HCT116 (cell line): ENCODE data around the gene UQCRC1. TPM values are rescaled to one million over a fixed set of nuclear protein-coding genes. Genes with fewer than 3 reads are reported as not detected.

Experiments
- ATAC-seq: fragments of 200-7000 bp; cut with Tn5 transposase; 2 replicates; pipeline ENCODE4 v1.9.1; 2020; ENCODE audit warnings: mild to moderate bottlenecking, moderate library complexity
- BruUV-seq: library from RNA; stranded (reverse); fragments of 400-500 nt; replicated peaks from 2 replicates; lab custom pipeline; 2021; lab: Mats Ljungman, UMichigan
- CTCF ChIA-PET: fragments of 300-600 bp; sonication (Branson Sonifier 250); formaldehyde crosslinking; loops from one replicate; lab custom pipeline; 2021; ENCODE audit warnings: antibody characterized with exemption; lab: Charles Lee
- POLR2A ChIA-PET: fragments of 300-600, 350-600 bp; sonication (Branson Sonifier 250); formaldehyde crosslinking; loops from one replicate; lab custom pipeline; 2021; ENCODE audit warnings: antibody characterized with exemption; lab: Charles Lee
- RAD21 ChIA-PET, 2 experiments: fragments of 300-600 bp; sonication (Branson Sonifier 250); formaldehyde crosslinking; loops; one replicate each; lab custom pipeline; 2023; ENCODE audit warnings: low total read pairs in 2 of 2; ENCODE audit not compliant: uncharacterized antibody in 2 of 2, unreplicated experiment in 2 of 2, low non-redundant PET in 1 of 2; lab: Charles Lee
- DNase-seq: peaks from one replicate; pipeline ENCODE4 v3.0.0-alpha.2; 2010; ENCODE audit warnings: low read depth, low spot score
- H2AFZ ChIP-seq: fragments of 200-600 bp; shearing (Covaris generic), sonication (generic); 2 replicates; pipeline ENCODE4 v1.6.1; 2017; ENCODE audit warnings: low read depth, mixed run types, mixed read lengths, antibody characterized with exemption, low read length; ENCODE audit not compliant: poor library complexity, severe bottlenecking
- H3K27ac ChIP-seq: 2 replicates; pipeline ENCODE4 v1.5.1; 2012; ENCODE audit warnings: low read depth, low read length
- H3K27me3 ChIP-seq: fragments of 200-600 bp; sonication (generic); 2 replicates; pipeline ENCODE4 v1.6.1; 2016; ENCODE audit warnings: mixed run types, low read length, mixed read lengths; ENCODE audit not compliant: insufficient read depth
- H3K36me3 ChIP-seq, 2 experiments: fragments of 200-500 bp in 1 of 2; fragments of 200-600 bp in 1 of 2; sonication (Bioruptor generic) in 1 of 2; sonication (generic) in 1 of 2; 2 replicates each; pipeline versions ENCODE4 v1.5.1 to v1.6.1; 2014 to 2016; ENCODE audit warnings: low read length in 2 of 2, inconsistent platforms in 1 of 2, mixed read lengths in 1 of 2, mixed run types in 1 of 2; ENCODE audit not compliant: insufficient read depth in 2 of 2, control insufficient read depth in 1 of 2
- H3K4me1 ChIP-seq, 2 experiments: fragments of 200-600 bp in 1 of 2; sonication (generic) in 1 of 2; 2 replicates each; pipeline versions ENCODE4 v1.5.1 to v1.6.1; 2012 to 2017; ENCODE audit warnings: low read length in 2 of 2, inconsistent platforms in 1 of 2, mild to moderate bottlenecking in 1 of 2, mixed read lengths in 1 of 2, mixed run types in 1 of 2, moderate library complexity in 1 of 2; ENCODE audit not compliant: insufficient read depth in 2 of 2, control insufficient read depth in 1 of 2
- H3K4me2 ChIP-seq: fragments of 200-600 bp; sonication (generic); 2 replicates; pipeline ENCODE4 v1.6.1; 2017; ENCODE audit warnings: mixed run types, low read length, mixed read lengths
- H3K4me3 ChIP-seq, 2 experiments: fragments of 200-600 bp in 1 of 2; sonication (generic) in 1 of 2; replicated peaks in 1 of 2; 2 replicates each; pipeline ENCODE4 v1.5.1; 2011 to 2016; ENCODE audit warnings: low read length in 2 of 2, control low read depth in 1 of 2, low read depth in 1 of 2, mild to moderate bottlenecking in 1 of 2, mixed read lengths in 1 of 2, mixed run types in 1 of 2
- H3K79me2 ChIP-seq: fragments of 200-600 bp; sonication (generic); 2 replicates; pipeline ENCODE4 v1.6.1; 2017; ENCODE audit warnings: mild to moderate bottlenecking, mixed run types, low read length, moderate library complexity, mixed read lengths; ENCODE audit not compliant: insufficient read depth
- H3K9ac ChIP-seq: fragments of 200-600 bp; sonication (generic); 2 replicates; pipeline ENCODE4 v1.6.1; 2016; ENCODE audit warnings: low read length, mixed read lengths
- H3K9me2 ChIP-seq: fragments of 200-600 bp; sonication (generic), shearing (Covaris generic); 2 replicates; pipeline ENCODE4 v1.6.1; 2017; ENCODE audit warnings: mixed run types, mild to moderate bottlenecking, moderate library complexity; ENCODE audit not compliant: insufficient read depth
- H3K9me3 ChIP-seq, 2 experiments: fragments of 200-500 bp in 1 of 2; fragments of 200-600 bp in 1 of 2; sonication (Bioruptor generic) in 1 of 2; sonication (generic) in 1 of 2; 2 replicates each; pipeline ENCODE4 v1.6.1; 2014 to 2017; ENCODE audit warnings: low read length in 2 of 2, mixed read lengths in 2 of 2, inconsistent platforms in 1 of 2, low read depth in 1 of 2, mild to moderate bottlenecking in 1 of 2, mixed run types in 1 of 2, moderate library complexity in 1 of 2; ENCODE audit not compliant: control insufficient read depth in 1 of 2, insufficient read depth in 1 of 2
- H4K20me1 ChIP-seq: fragments of 200-600 bp; sonication (generic), shearing (Covaris generic); 2 replicates; pipeline ENCODE4 v1.6.1; 2017; ENCODE audit warnings: mixed run types, mild to moderate bottlenecking, moderate library complexity; ENCODE audit not compliant: insufficient read depth
- ATF3 ChIP-seq: IDR thresholded peaks from 2 replicates; pipeline ENCODE4 v1.6.1; 2012
- CBX3 ChIP-seq: IDR thresholded peaks from 2 replicates; pipeline ENCODE4 v1.6.1; 2012; ENCODE audit warnings: low read depth
- CEBPB ChIP-seq: IDR thresholded peaks from 2 replicates; pipeline ENCODE4 v1.6.1; 2012; ENCODE audit warnings: low read depth
- CTCF ChIP-seq, 3 experiments: fragments of 200-600 bp in 1 of 3; sonication (generic) in 1 of 3; IDR thresholded peaks in 2 of 3; conservative IDR thresholded peaks in 1 of 3; 2 replicates each; pipeline ENCODE4 v1.5.1; 2012 to 2017; ENCODE audit warnings: low read depth in 2 of 3, low read length in 2 of 3, antibody characterized with exemption in 1 of 3, borderline replicate concordance in 1 of 3, control low read depth in 1 of 3, mild to moderate bottlenecking in 1 of 3, mixed read lengths in 1 of 3, mixed run types in 1 of 3, moderate library complexity in 1 of 3; ENCODE audit not compliant: insufficient read depth in 1 of 3
- EZH2phosphoT487 ChIP-seq: fragments of 200-600 bp; IDR thresholded peaks from 2 replicates; pipeline ENCODE4 v1.6.1; 2018; ENCODE audit warnings: antibody characterized with exemption, borderline replicate concordance
- JUND ChIP-seq: IDR thresholded peaks from 2 replicates; pipeline ENCODE4 v1.6.1; 2012
- REST ChIP-seq: IDR thresholded peaks from 2 replicates; pipeline ENCODE4 v1.6.1; 2012; ENCODE audit warnings: low read depth
- SIN3A ChIP-seq: IDR thresholded peaks from 2 replicates; pipeline ENCODE4 v1.6.1; 2012; ENCODE audit warnings: low read depth
- SRF ChIP-seq: IDR thresholded peaks from 2 replicates; pipeline ENCODE4 v1.6.1; 2012; ENCODE audit warnings: low read depth
- TCF7L2 ChIP-seq: IDR thresholded peaks from 2 replicates; pipeline ENCODE4 v1.7.0; 2011; ENCODE audit warnings: borderline replicate concordance, inconsistent platforms; ENCODE audit not compliant: insufficient read depth, insufficient read length; ENCODE audit errors: extremely low read depth
- ZNF274 ChIP-seq: fragments of 200-500 bp; sonication (Bioruptor generic); IDR thresholded peaks from 2 replicates; pipeline ENCODE4 v1.6.1; 2014; ENCODE audit warnings: mild to moderate bottlenecking, low read depth, low read length, inconsistent platforms
- intact Hi-C: fragments of 100-400 bp; cut with micrococcal nuclease; formaldehyde crosslinking; loops from 2 replicates; pipeline ENCODE4 v1.10.0; 2022
- total RNA-seq: library from RNA; stranded (reverse); gene quantifications from one replicate; pipeline ENCODE4 v1.2.1, GENCODE V29; 2021; ENCODE audit not compliant: unreplicated experiment

Gene UQCRC1
- total RNA-seq, 1 experiment from 2014 or later = 318 TPM

- no peak for TF ChIP-seq REST
- TF ChIP-seq CBX3 = no peak; the same call in 1 of the 2 replicates
- TF ChIP-seq SRF = no peak
Measured at GRCh38 chr3:48609088-48610005, at the start of gene UQCRC1 (continued).

- no peaks in the 10 kb centered on the region for H3K27me3 ChIP-seq
- no TSS peak for BruUV-seq
- H3K4me3 ChIP-seq = no peak overlapping the region
- ATAC-seq = no peak
- TF ChIP-seq EZH2phosphoT487 = no peak
- TF ChIP-seq SIN3A = no peak
- TF ChIP-seq ZNF274 = no peak
- no peak for TF ChIP-seq ATF3
- no peak for TF ChIP-seq CEBPB
- no peak for TF ChIP-seq CTCF (IDR thresholded peaks at IDR 0.05 in 2 of 3, conservative IDR thresholded peaks at IDR 0.05 in 1 of 3; ENCODE audit: borderline replicate concordance in 1 of 3, insufficient read depth in 1 of 3, low read depth in 2 of 3, low read length in 2 of 3)
- TF ChIP-seq JUND = no peak
- TF ChIP-seq TCF7L2 = no peak
- TF ChIP-seq, all 23 proteins: peak for 0
- DNase-seq = no peak
- intact Hi-C loops = loop anchor here (1.0 kb wide), 1 partner anchor 22 kb away; the partner anchor contains the start of gene SLC26A6
- Histone ChIP-seq H4K20me1 (no peaks in the 10 kb centered on the region), H3K4me2 (peak overlapping the region; percentile 66), H3K9me2 (no peaks in the 10 kb centered on the region), H3K4me1 (peaks cover 0 to 8% of the 10 kb centered on the region in 2 experiments; a peak in 3 of 4 replicates), H3K79me2 (no peaks in the 10 kb centered on the region), H3K9ac (peak overlapping the region; percentile 24; the same call in 1 of the 2 replicates), H2AFZ (no peak overlapping the region), H3K27ac (peak overlapping the region; percentile 58; the same call in 1 of the 2 replicates), H3K9me3 (peaks cover 0 to 6% of the 10 kb centered on the region in 2 experiments; a peak in 1 of 4 replicates), H3K36me3 (no peaks in the 10 kb centered on the region)
- CTCF ChIA-PET = no interaction called here
- RAD21 ChIA-PET = no interaction called here
- POLR2A ChIA-PET = no interaction called here
Measured at GRCh38 chr3:48656841-48657281, 47.4 kb upstream of the UQCRC1 start.
